HG03103 (cell line): ENCODE measurements around the gene GID8.

Source experiments
- ATAC-seq: cut with Tn5 transposase; IDR thresholded peaks from one replicate; pipeline ENCODE4 v1.9.1; 2021; ENCODE audit warnings: low read depth; ENCODE audit not compliant: unreplicated experiment

The GID8 gene

DNA sequence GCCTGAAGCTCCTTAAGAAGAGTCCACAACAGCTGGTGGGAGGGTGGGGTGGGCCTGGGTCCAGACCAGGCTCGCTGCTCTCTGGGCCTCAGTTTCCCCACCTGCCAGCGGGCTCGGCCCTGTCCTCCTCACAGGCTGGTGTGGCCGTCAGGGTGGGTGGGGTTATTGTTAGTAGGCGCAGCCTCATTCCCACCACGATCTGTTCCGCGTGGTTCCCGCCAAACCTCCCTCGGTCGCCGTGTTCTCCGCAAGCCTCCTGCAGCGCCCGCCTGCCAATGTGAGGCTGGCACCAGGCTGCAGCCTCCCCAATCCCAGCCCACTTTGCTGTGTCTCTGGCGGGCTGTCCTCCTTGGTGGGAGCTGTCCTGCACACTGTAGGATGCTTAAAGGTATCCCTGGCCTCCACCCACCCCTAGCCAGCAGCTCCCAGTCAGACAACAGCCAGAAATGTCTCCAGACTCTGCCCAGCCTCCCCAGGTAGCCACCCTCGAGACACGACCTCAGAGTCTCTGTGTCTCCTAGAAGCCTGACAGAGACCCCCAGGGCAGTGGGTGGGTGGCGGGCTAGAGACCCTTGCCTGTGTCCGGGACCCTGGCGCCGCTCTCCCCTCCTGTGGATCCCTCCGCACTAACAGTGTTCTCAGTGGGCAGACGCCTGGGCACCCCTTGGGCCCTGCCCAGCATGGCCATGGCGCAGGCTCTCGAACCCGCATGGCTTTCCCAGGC lies 29.8 kb downstream of the GID8 start:
- ATAC-seq, result no peak

DNA sequence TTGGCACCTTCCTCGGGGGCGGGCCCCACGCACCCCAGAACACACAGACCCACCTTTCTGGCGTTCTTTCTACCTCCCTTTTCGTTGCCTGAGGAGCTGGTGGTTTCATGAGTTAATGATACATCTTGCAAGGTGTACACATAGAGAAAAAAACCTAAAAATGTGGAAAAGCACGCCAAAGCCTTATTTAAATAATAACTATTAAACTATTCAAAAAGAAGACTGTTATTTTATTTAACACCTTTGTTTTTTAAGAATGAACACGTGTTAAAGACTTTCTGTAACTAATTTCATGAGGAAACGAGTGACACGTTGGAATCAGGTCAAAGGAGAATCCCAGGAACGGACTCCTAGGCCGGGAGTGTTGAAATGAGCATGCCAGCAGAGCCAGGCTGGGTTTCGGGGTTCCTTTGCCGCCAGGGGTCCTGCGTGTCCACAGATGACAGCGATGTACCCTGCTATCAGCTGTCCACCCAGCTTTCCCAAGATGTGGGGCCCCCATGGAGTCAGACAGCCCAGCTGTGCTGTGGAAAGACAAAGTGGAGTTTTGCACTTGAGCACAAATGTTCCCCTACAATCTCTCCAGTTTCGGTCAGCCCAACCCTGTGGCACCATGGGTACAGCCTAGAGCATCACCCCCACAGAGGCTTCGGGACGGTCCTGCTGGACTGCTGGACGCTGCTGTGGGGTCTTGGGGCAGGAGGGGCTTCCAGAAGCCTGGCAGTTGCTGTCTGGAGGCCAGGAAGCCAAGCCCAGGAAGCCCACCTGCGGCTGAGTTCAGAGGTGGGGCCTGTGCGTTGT lies 30.6 kb downstream of the GID8 start:
- no peak for ATAC-seq

DNA sequence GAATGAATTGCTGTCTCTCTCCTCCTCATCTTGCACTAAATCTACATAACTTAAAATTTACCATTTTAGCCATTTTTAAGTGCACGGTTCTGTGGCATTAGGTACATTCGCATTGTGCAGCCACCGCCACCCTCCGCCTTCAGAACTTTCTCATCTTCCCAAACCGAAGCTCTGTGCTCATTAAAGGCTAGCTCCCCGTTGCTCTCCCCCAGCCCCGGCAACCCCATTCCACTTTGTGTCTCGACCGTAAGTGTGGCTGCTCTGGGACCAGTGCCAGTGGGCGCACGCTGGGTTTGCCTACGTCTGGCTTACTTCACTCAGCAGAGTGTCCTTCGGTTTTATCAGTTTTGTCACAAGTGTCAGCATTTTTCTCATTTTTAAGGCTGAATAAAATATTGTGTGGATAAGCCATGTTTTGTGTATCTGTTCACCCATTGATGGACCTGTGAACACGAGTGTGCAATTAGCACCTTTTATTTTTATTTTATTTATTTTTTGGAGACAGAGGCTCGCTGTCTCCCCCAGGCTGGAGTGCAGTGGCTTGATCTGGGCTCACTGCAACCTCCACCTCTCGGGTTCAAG lies 31.3 kb downstream of the GID8 start:
- ATAC-seq, result no peak

DNA sequence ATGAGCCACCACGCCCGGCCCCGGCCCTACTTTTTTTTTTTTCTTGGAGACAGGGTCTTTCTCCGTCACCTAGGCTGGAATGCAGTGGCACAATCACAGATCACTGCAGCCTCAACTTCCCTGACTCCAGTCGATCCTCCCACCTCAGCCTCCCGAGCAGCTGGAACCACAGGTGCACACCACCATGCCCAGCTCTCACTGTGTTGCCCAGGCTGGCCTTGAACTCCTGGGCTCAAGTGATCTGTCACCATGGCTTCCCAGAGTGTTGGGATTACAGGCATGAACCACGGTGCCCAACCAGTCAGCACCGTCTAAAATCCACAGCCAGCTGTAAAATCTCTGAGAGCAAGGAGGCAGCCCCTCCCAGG lies 32.0 kb downstream of the GID8 start:
- ATAC-seq, result no peak

DNA sequence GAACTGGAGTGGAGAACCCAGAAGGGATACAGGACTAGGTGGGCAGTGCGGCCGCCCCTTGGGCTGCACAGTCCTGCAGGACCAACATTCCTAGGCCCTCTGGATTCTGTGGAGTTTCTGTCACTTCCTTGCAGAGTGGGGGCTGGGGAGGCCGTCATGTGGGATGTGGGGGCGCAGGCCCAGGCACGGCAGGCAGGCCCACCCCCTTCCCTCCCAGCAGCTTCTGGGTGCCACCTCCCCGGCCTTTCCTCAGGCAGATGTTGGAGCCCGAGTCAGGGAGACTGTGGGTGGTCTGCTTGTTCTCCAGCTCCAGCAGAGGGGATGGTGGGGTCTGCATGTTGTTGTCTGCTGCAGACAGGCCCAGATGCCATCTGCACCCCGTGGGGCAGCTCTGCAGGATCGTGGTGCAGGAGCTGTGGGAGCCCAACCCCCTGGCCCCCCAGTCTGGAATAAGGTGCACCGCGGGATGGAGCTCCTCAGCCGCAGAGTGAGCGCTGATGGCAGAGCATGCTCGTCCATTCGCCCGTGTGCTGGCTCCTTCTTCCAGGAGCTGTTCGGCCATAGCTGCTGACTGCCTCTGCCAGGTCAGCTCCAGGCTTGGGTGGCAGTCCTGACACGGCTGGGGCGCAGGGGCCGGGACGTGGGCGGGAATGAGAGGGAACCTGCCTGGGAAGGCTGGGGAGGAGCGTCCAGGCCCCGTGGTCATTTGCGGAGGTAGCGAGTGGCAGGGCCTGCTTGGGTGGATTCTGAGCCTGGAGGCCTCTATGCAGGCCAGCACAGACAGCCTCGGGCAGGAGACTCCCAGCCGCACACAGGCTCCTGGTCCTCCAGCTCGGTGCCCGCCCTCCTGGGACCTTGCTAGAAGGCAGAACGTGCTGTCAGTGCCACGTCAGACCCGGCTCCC lies 32.6 kb downstream of the GID8 start:
- ATAC-seq, result no peak

DNA sequence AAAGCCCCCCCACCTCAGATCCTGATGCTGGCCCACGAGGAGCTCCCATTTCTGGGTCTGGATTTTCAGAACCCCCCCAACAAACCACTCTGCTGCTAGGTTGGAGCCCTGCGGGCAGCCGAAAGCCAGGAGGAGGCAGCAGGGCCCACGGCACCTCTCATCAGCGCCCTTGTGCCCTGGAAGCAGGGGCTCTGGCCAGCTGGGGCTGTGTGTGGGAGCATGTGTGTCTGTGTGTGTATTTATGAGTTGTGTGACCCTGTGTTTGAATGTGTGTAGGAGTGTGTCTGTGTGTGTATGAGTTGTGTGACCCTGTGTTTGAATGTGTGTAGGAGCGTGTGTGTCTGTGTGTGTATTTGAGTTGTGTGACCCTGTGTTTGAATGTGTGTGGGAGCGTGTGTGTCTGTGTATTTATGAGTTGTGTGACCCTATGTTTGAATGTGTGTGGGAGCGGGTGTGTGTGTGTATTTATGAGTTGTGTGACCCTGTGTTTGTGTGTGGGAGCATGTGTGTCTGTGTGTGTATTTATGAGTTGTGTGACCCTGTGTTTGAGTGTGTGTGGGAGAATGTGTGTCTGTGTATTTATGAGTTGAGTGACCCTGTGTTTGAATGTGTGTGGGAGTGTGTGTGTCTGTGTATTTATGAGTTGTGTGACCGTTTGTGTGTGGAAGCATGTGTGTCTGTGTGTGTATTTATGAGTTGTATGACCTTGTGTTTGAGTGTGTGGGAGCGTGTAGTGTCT lies 33.4 kb downstream of the GID8 start:
- no peak for ATAC-seq

DNA sequence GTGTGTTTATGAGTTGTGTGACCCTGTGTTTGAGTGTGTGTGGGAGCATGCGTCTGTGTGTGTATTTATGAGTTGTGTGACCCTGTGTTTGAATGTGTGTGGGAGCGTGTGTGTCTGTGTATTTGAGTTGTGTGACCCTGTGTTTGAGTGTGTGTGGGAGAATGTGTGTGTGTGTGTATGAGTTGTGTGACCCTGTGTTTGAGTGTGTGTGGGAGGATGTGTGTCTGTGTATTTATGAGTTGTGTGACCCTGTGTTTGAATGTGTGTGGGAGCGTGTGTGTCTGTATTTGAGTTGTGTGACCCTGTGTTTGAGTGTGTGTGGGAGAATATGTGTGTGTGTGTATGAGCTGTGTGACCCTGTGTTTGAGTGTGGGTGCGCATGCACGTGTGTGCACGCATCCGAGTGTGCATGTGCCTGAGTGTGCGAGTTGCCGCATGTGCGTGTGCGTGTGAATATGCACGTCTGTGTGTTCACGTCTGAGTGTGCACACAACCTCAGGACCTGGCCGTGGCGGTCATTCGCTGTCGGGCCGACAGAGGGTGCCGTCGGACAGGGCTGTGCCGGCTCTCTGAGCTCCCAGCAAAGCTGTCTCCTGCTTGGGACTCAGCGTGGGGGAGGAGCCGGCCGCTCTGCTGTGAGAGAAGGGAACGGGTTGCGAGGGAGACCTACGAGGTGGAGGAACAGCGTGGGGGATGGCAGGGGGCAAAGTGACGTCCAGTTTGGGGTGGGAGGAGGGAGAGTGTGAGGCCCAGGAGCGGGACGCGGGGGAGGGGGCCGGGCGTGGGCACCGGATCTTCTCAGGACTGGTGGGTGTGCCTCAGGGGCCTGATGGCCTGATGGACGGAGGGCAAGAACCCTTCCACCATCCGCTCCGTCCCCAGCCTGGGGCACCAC lies 34.2 kb downstream of the GID8 start:
- peak; percentile 64 for ATAC-seq

DNA sequence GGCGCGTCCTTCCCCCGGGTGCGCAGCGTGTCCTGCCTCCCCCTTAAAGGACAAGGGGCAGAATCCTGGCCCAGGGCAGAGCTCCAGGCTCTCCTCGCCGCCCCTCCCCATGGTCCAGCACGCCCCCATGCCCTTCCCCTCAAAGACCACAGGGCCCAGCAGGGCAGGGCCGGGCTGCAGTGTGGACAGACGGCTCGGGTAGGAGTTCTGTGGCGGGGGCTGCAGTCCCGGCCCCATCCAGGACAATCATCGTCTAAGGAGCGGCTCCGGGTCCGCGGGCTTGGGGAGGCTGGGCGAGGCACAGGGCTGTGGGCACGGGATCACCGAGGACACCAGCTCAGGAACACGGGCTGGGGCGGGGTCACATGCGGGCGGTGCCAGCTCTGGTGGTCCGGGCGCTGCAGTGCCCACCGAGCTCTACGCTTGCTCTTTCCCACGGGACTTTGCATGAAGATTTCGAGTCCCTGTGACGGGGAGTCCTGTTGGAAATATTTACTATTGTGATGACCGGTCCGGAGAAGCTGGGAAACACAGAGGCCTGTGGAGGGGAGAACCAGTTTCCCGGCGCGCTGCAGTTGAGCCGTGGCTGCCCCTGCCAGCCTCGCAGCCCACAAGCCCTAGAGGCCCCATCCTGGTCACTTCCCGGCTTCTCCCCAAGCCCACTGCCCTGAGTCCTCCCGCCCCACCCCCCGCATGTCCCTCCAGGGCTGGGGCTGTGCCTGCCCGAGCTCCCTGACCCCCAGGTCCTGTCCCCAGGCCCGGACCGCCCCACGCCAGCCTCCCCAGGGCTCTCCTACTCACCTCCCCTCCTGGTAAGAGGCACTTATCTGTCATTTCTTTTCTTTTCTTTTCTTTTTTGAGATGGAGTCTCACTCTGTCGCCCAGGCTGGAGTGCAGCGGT lies 35.1 kb downstream of the GID8 start:
- ATAC-seq, result no peak

DNA sequence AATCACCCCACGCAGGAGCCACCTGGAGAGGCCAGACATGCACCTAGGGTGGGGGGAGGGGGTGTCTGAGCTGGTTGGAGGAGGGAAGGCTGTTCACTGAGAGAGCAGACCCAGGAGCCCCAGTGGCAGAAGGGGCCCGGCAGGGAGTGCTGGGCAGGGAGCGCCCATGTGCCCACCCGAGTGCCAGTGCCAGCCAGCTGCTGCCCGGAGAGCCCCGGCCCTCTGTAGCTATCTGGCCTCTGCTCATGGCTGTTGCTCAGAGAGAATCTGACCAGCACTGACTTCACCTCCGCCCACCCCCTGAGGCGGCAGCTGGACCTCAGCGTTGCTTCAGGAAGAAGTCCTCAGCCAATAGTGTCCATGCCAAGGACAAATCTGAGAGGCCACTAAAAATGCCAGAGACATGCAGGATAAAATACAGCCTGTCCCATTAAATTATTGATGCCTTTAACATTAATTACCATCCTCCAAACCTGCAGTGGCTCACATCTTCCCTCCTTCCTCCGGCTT lies 37.4 kb downstream of the GID8 start:
- ATAC-seq, result no peak

DNA sequence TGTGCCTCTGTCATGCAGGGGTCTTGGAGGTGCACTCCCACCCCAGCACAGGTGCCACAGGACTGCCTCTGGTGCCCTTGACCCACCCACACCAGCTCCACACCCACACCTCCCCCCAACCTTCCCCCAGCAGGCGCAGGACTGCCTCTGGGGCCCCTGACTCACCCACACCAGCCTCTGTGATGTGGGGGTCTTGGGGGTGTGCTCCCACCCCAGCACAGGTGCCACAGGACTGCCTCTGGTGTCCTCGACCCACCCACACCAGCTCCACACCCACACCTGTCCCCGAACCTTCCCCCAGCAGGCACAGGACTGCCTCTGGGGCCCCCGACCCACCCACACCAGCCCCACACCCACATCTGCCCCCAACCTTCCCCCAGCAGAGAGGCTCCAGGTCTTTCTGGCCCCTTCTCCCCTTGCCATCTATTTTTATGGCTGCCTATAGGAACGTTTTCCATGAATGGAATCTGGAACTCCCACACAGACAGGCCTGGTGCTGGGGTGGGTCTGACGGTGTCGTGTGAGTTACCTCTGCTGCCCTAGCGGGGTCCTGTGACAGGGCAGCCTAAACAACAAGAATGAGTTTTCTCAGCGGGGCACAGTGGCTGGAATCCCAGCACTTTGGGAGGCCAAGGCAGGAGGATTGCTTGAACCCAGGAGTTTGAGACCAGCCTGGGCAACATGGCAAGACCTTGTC lies 38.0 kb downstream of the GID8 start:
- no peak for ATAC-seq

DNA sequence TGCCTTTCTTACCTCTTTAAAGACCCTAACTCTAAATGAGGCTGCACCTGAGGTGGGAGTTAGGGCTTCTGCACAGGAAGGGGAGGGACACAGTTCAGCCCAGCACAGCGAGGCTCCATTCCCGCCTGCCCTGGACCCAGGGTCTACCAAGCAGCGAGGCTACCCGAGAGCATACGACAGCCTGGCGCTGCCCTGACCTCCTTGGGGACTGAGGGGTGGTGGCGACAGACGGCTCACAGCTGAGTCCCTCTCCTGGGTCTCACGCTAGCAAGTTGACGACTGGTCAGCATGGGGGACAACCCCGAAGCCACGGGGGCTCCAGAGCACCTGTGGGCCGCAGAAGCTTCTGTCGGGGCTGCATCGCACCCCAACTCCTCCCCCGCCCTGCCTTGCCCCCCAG lies 38.9 kb downstream of the GID8 start:
- ATAC-seq, result no peak

DNA sequence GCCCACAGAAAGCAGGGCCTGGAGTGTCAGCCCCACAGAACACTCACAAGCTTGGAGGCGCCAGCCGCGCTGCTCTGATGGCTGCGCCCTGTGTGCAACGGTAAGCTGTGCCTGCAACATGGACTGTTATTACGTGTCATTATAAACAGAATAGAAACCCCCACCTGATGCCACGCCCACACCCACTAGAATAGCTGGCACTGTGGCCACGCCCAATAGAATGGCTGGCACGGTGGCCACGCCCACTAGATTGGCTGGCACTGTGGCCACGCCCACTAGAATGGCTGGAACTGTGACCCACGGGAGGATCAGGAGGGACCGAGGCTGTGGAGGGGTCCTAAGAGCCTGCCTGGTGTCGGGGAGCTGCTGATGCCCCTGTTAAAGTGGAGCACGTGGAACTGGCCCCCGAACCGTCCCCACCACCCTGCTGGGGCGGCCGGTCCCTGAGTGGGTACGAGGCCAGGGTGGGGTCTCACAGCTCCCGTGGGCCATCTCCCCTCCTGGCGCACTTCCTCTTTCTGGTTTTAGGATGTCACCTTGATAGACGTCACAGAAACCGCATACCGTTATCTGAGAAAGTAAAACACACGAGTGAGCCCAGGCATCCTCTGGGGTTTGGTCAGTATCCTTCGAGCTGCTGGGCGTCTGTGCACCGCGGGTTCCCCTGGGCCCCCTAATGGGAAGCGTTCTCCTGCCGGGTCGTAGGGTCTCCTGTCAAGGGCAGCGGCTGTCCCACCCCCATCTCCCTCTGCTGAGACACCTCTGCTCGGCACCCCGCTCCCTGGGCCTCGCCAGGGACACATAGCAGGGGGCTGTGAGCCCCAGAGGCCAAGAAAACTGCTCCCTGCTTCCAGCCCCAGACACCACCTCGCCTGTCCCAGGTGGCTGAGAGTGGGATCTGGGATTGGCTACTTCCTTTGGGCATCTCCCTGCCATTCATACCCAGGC lies 39.9 kb downstream of the GID8 start:
- peak; percentile 54 for ATAC-seq

DNA sequence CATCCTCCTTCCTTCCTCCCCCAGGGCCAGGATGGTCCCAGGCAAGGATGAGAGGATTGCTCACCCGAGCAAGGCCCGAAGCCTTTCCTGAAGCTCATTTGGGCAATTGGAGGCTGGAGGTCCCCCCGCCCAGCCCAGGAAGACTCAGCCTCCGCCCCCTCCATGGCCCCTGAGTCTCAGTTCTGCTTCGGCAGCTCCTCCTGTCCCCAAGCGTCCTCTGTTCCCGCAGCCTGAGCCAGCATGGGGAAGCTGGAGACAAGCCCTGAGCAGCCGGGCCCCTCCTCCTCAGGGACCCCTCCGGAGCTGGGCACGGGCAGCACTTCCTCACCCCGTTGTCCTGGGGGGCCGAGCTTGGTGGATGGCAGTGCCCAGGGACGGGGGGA lies 40.6 kb downstream of the GID8 start:
- no peak for ATAC-seq

DNA sequence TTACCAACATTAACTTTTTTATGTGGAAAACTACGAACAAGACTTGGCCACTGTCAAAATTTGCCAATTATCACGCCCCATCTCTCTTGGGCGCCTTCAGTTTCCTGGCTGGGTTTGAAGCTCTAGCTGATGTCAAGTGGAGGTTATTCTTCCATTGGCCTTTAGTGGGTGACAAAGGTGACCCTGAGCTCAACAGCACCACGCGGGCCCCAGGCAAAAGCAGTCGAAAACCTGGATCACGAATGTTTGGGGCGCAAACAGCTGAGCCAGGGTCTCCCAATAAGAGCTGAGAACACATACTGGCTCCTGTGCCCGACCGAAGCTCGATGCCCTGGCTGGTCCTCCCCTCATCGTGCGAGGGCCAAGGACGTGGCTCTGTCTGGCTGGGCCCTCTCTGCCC lies 41.4 kb downstream of the GID8 start:
- ATAC-seq, result no peak

DNA sequence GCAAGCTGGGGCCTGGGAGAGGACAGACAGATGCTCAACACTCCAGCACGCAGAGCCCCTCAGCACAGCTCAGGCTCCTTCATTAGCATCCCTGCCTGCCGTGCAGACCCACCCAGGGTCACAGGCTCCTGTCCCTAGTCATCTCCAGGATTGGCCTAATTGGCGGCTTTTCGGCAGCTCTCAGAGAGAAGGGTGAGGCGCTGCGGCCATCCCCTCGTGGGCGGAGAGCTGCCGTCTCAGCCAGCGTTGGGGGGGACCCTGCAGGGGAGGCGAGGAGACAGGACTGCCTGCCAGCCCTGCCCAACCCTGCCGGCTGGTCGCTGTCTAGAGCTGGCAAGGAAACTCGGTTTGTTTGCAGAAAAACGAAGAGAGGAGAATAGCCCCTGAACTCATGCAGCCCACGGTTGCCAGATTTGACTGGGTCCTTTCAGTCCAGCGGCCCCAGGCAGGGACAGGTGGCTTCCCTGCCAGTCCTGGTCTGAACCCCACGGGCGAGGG lies 42.0 kb downstream of the GID8 start:
- ATAC-seq, result no peak

DNA sequence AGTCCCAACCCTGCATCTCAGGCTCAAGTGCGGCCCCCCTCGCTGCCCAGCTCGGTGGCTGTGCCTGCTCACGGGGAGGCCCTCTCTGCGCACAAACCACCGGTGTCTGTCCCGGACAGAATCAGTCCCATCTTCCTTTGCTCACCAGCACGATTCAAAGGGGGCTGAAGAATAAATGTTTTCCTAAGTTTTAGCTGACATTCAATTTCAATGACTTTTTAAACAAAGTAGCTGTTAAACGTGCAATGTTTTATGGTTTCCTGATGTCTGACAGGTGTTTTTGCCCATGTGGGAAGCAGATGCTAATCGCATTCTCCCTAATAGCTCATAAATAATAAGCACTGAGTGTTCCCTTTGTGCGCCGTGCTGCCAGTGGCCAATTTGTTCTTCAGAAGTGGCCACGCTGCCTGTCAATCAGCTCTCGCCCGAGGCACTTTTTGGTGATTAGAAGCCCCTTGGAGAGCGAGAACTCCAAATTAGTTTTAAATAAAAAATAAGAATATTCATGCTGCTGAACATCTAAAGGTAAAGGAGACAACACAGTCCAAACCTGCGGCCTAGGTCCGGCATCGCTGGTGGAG lies 42.5 kb downstream of the GID8 start:
- ATAC-seq, result no peak
